HEK293T (cell line): Measurements from ENCODE around the gene POLR1A.

Source experiments
- BHLHE40 ChIP-seq: fragments of 450-650 bp; IDR thresholded peaks from 2 replicates; pipeline ENCODE4 v1.6.1; 2016; ENCODE audit warnings: mild to moderate bottlenecking, moderate library complexity, borderline replicate concordance
- CTBP1 ChIP-seq: fragments of 450-650 bp; IDR thresholded peaks from 2 replicates; pipeline ENCODE4 v1.6.1; 2016; ENCODE audit warnings: borderline replicate concordance
- ELF4 ChIP-seq: fragments of 450-650 bp; IDR thresholded peaks from 2 replicates; pipeline ENCODE4 v1.6.1; 2017; ENCODE audit warnings: antibody characterized with exemption
- FOXK2 ChIP-seq: fragments of 450-650 bp; IDR thresholded peaks from 2 replicates; pipeline ENCODE4 v1.6.1; 2016; ENCODE audit warnings: mild to moderate bottlenecking
- FOXM1 ChIP-seq: fragments of 450-650 bp; IDR thresholded peaks from 2 replicates; pipeline ENCODE4 v1.6.1; 2017; ENCODE audit warnings: mild to moderate bottlenecking, borderline replicate concordance
- LEF1 ChIP-seq: fragments of 450-650 bp; IDR thresholded peaks from 2 replicates; pipeline ENCODE4 v1.6.1; 2017; ENCODE audit warnings: mild to moderate bottlenecking, borderline replicate concordance
- NFRKB ChIP-seq: fragments of 450-650 bp; IDR thresholded peaks from 2 replicates; pipeline ENCODE4 v1.6.1; 2016; ENCODE audit warnings: mild to moderate bottlenecking, moderate library complexity
- SP1 ChIP-seq: fragments of 450-650 bp; IDR thresholded peaks from 2 replicates; pipeline ENCODE4 v1.6.1; 2017
- SUZ12 ChIP-seq: fragments of 450-650 bp; IDR thresholded peaks from 2 replicates; pipeline ENCODE4 v1.6.1; 2016; ENCODE audit warnings: mild to moderate bottlenecking
- TF ChIP-seq, protein P1 (sequence below): fragments of 450-650 bp; IDR thresholded peaks from 2 replicates; pipeline ENCODE4 v1.6.1; 2016

DNA sequence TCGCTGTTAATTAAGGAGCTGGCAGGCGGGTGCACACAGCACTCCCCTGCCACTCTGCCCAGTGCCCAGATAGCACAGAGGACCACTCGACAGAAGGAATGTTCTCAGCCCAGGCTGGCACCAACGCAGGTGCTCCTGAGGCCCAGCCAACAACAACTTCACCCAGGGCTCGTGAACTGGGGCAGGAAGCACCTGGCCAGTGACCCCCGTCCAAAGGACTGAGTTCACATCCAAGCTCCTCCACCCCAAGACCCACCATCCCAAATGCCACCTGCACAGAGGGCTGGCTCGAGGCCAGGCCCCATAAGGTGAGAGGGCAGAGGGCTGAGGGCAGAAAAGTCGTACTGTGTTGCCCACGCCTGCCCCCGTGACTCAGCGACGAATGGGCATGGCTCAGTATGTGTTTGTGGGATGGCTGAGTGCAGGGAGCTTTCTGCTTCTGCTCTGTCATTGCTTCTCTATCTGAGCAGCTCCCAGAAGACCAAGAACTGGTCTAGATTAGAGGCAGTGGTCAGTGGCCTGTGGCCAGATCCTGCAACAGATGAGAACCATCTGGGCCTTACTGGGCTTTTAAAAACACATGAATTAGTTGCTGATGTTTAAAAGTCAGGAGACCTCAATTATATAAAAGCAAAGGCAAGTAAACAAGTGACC lies 68.4 kb downstream of the POLR1A start:
- TF ChIP-seq, protein P1, sequence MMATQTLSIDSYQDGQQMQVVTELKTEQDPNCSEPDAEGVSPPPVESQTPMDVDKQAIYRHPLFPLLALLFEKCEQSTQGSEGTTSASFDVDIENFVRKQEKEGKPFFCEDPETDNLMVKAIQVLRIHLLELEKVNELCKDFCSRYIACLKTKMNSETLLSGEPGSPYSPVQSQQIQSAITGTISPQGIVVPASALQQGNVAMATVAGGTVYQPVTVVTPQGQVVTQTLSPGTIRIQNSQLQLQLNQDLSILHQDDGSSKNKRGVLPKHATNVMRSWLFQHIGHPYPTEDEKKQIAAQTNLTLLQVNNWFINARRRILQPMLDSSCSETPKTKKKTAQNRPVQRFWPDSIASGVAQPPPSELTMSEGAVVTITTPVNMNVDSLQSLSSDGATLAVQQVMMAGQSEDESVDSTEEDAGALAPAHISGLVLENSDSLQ, result no peak
- no peak for TF ChIP-seq LEF1
- TF ChIP-seq ELF4, result no peak
- TF ChIP-seq SP1, result no peak
- TF ChIP-seq FOXM1, result no peak
- no peak for TF ChIP-seq NFRKB
- TF ChIP-seq BHLHE40, result no peak
- no peak for TF ChIP-seq CTBP1
- TF ChIP-seq FOXK2, result no peak
- TF ChIP-seq SUZ12, result no peak
